HG02763 (cell line): ENCODE measurements around the gene DTNB.
A peak's percentile ranks its signal among the peaks of the same experiment; 100 is the strongest.

Source experiments
- ATAC-seq: cut with Tn5 transposase; IDR thresholded peaks from one replicate; pipeline ENCODE4 v1.9.1; 2021; ENCODE audit warnings: mild to moderate bottlenecking, moderate library complexity; ENCODE audit not compliant: unreplicated experiment

The DTNB gene

DNA sequence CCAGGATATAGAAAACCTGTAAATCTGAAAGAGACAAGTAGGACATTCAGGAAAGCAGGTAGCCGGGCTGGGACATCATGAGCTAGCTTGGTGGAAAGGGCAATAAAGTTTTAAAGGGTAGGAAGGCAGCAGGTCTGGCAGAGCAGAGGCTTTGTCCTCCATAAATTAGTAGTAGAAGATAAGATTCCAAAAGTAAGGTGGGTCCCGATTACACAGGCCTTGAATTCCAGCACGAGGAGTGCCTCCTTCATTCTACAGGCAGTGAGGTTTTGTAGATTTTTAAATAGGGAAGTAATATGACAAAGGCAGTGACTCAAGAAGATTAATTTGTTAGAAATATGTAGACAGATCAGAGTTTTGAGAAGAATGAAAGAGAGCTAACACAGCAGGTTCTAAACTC is 160.7 kb downstream of the DTNB start:
- ATAC-seq: no peak

- no peak for ATAC-seq
These were observed 167.2 kb downstream of the DTNB start for GRCh38 chr2:25506226-25506625.

- no peak for ATAC-seq
These were observed 167.8 kb downstream of the DTNB start for GRCh38 chr2:25505622-25506021.

GRCh38 chr2:25505182-25505581 is 168.2 kb downstream of the DTNB start:
- no peak for ATAC-seq

GRCh38 chr2:25504266-25504665 is 169.1 kb downstream of the DTNB start:
- no peak for ATAC-seq

- ATAC-seq: no peak
These were observed 174.2 kb downstream of the DTNB start for GRCh38 chr2:25499157-25499556.

GRCh38 chr2:25497918-25498407 is 175.4 kb downstream of the DTNB start:
- no peak for ATAC-seq

DNA sequence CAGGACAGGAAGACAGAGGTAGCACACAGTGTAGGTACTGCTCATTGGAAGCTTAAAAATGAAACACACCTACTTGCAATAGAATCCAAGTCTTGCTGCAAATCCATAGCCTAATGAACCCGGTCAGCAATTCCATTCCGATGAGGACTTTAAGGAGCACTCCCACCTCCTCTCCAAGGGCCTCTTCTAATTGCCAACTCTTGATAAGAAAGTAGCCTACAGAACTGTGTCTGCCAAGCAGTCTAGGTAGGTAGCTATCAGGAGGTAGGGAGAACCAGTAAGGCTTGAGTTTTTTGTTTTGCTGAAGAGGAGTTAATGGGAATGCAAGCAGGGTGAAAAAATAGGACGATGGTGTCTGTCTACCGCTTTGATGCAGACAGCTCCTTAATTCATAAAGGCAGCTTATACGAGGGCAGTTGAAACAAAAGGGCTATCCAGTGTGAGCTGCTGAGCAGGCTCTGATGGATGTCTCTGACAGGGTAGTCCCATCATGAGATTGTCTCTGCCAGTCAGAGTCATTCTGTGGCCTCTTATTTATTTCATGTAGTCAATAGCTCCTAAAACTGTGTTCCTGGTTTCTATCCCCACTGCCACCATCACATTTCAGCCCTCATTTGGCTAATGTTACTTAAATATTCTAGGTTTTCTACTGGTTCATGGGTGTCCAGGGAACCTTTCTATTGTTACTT is 176.0 kb downstream of the DTNB start:
- ATAC-seq: no peak

DNA sequence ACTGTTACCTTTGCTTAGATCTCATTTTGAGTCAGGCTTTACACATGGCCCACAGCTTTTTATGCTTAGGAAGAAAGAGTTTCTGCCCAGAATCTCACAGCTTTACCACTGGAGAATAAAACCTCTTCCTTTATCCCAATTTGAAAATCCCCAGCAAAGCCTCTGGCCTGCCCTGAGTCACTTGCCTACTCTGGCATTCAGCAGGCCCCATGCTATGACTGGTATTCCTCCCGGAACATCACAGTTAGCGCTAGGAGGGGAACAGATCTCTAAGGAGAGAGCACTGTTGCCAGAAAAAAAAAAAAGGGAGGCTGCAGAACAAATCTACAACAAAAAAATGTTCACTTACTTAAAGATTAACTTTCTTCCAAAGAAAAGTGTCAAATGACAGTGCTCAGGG is 178.8 kb downstream of the DTNB start:
- ATAC-seq: no peak

- no peak for ATAC-seq
These were observed 180.2 kb downstream of the DTNB start for GRCh38 chr2:25493207-25493606.

DNA sequence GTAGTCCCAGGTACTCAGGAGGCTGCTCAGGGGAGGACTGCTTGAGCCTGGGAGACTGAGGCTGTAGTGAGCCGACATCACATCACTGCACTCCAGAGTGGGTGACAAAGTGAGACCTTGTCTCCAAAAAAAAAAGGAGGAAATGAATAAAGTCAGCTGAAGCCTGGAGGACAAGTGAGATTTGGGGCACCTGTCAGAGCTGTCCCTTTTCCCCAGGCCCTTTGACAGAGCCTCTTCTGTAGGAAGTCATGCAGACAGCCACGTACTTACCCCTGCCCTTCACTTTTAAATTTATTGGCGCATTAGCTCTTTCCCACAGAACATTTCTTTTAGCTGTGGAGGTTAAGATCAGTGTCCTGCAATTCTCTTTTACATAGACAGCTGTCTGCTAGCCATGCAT is 180.7 kb downstream of the DTNB start:
- no peak for ATAC-seq

DNA sequence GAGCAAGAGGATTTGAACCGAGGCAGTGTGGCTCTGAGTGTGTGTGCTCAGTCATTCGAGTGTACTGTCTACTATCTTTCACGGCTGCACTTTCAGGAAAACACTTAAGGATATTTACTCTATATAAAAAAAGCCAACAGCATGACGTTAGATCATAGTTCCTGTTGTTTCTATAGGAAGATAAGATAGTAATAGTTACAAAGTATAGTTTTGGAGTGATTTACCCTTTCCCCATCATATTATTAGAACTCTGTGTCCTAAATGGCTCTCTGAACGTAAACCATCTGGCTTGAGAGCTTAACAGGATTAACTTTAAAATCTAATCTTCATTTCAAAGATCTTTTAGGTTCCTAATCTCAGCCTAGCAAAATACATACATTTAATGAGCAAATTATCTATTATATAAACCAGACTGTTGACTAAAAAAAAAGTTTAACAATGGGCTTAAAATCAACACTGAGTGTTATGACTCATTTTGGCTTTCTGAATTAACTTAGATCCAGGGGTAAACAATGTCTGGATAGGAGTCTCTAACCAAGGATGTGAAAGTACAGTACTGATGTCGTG is 181.3 kb downstream of the DTNB start:
- no peak for ATAC-seq

- ATAC-seq: no peak
These were observed 182.2 kb downstream of the DTNB start for GRCh38 chr2:25491003-25491696.

GRCh38 chr2:25490217-25490616 is 183.2 kb downstream of the DTNB start:
- ATAC-seq: no peak

- no peak for ATAC-seq
These were observed 183.7 kb downstream of the DTNB start for GRCh38 chr2:25489631-25490030.

- ATAC-seq: peak; percentile 63
These were observed 189.6 kb downstream of the DTNB start for GRCh38 chr2:25483607-25484266.

GRCh38 chr2:25482341-25482740 is 191.0 kb downstream of the DTNB start:
- no peak for ATAC-seq

DNA sequence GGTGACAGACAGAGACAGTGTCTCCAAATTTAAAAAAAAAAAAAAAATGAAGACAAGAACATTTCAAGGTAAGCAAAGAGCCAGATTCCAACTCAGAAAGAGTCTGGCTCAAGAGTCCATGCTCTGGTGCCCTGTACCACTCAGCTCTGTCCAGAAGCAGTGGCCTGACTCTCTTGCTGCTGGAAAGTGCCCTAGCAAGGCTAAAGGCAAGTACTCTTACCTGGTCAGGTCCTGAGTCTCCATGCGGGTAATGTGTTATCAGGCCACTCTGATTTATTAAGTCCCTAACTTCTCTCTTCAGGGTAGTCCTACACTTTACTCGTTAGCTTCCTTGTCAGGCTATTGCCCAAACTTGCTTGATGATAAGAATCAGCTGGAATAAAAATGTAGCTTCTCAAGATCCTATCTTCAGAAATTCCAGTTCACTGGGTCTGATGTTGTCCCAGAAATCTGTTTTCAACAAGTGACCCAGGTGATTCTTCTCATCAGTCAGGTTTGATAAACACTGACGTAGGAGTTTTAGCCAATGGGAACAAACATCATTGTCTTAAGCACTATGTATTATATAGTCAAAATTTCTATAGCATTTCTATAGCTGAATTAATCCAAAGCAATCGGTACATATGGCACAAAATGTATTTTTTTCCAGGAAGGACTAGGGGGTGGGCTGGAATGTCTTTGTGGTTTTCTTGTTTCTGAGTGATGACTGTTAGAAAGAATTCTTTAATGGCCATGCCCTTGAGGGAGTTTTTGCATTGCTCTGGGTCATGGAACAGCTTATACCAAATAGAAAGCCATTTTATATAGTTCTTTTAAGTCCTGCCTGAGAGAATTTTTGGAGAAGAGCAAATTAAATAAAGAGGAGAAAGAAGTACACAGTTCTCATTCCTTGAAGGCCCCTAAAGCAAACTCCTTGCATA is 191.7 kb downstream of the DTNB start:
- no peak for ATAC-seq

DNA sequence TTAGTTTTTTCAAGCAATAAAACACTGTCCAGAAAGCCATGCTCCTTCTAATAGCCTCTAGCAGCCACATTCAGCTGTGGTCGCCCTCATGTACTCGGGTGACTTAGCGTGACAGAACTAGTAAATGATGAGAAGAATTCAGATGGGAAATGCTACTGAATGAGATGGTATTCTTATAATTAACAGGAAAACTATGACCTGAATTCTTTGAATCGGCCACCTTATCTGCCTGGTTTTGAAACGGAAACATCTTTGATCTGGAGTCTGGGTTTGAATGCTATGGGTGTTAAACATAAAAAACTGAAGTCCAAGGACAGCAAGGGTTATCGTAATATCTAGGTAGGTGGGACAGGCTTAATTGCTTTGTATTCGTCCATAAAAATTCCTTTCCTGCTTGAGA is 192.8 kb downstream of the DTNB start:
- no peak for ATAC-seq

DNA sequence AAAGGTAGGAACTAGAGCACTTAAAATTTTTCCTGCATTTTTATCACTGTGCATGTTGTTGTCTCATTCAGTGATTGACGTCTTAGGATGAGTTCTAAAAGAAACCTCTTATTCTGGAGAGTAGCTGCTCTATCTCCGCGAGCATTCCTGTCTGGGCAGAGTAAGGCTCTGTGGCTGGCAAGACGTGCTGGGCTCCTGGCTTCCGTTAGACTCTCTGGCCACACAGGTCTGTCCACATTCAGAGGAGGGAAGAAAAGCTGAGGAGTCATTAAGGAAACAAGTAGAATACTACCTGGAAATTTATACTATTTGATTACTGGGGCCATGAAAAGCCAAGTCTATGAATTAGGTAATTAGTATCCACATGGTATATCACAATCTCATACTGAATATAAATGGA is 193.6 kb downstream of the DTNB start:
- ATAC-seq: no peak

- ATAC-seq: no peak
These were observed 194.6 kb downstream of the DTNB start for GRCh38 chr2:25478736-25479135.
